Gastroesophageal sphincter (tissue), 3 donors: Measurements from ENCODE around the gene FAAP100.

Source experiments
- POLR2A ChIP-seq, 2 donors: fragments of 450-650 bp; IDR thresholded peaks; one replicate each; pipeline ENCODE4 v1.6.1; 2017; ENCODE audit warnings: antibody characterized with exemption in 2 of 2, mild to moderate bottlenecking in 2 of 2, moderate library complexity in 1 of 2
- TF ChIP-seq, protein P1 (sequence below), 4 experiments: fragments of 200-600 bp in 2 of 4; fragments of 450-650 bp in 2 of 4; sonication (generic) in 1 of 4; IDR thresholded peaks; one replicate each; pipeline ENCODE4 v1.5.1; 2017 to 2019; ENCODE audit warnings: antibody characterized with exemption in 4 of 4, mild to moderate bottlenecking in 2 of 4, moderate library complexity in 2 of 4

DNA sequence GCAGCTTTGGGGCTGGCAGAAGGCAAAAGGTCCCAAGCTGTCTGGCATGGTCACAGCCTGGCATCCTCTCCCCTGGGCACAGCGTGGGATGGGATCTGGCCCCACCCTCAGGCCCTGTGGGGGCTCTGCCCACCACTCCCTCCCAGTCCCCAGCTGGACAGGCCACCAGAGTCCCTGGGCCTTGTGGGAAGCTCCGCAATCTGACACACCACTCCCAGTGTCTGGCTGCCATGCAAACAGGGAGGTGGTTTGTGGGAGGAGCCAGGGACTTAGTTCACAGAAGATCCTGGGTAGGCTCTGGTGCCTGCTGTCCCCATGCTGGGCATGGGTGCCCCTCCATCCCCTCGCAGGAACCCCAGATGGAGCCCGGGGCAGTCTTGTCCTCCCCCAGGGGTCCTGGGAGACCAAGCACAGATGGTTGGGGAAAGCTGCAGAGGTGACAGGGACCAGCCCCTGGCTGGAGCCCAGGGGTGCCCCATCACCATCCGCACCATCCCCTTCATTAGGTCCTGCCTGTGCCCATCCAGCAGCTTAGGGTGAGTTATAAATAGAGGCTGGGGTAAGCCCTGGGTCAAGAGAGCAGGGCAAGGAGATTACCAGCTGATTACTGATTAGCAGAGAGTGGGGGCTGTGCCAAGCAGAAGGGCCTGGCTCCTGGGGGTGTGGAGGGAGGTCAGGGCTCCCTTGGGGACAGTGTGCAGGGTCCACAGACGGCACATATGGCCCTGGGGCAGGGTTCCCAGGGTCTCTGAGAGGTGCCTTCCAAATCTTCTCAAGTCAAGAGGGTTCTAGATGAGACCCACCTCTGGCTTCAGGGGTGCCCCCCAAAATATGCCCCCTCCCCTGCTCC lies 17.8 kb downstream of the FAAP100 start:
- TF ChIP-seq, protein P1, sequence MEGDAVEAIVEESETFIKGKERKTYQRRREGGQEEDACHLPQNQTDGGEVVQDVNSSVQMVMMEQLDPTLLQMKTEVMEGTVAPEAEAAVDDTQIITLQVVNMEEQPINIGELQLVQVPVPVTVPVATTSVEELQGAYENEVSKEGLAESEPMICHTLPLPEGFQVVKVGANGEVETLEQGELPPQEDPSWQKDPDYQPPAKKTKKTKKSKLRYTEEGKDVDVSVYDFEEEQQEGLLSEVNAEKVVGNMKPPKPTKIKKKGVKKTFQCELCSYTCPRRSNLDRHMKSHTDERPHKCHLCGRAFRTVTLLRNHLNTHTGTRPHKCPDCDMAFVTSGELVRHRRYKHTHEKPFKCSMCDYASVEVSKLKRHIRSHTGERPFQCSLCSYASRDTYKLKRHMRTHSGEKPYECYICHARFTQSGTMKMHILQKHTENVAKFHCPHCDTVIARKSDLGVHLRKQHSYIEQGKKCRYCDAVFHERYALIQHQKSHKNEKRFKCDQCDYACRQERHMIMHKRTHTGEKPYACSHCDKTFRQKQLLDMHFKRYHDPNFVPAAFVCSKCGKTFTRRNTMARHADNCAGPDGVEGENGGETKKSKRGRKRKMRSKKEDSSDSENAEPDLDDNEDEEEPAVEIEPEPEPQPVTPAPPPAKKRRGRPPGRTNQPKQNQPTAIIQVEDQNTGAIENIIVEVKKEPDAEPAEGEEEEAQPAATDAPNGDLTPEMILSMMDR (IDR thresholded peaks at IDR 0.05): no peak
- TF ChIP-seq POLR2A (IDR thresholded peaks at IDR 0.05): no peak
